H9 (cell line): ENCODE data around the gene C3. TPM values are rescaled to one million over a fixed set of nuclear protein-coding genes. Genes with fewer than 3 reads are reported as not detected.

Source experiments
- DNase-seq: peaks from one replicate; pipeline ENCODE4 v3.0.0-alpha.2; 2017
- H2AFZ ChIP-seq: one replicate; pipeline ENCODE4 v1.6.1; 2013; ENCODE audit warnings: mild to moderate bottlenecking, low read length, control low read depth, moderate library complexity
- H2AK5ac ChIP-seq: 2 replicates; pipeline ENCODE4 v1.6.1; 2013; ENCODE audit warnings: low read length, control low read depth, mixed read lengths; ENCODE audit not compliant: insufficient read length
- H2BK120ac ChIP-seq: one replicate; pipeline ENCODE4 v1.6.1; 2013; ENCODE audit warnings: low read depth, mild to moderate bottlenecking, low read length, control low read depth, inconsistent platforms; ENCODE audit not compliant: poor library complexity, severe bottlenecking
- H2BK12ac ChIP-seq: 2 replicates; pipeline ENCODE4 v1.6.1; 2013; ENCODE audit warnings: low read length, control low read depth, mixed read lengths, low read depth; ENCODE audit not compliant: insufficient read length
- H2BK15ac ChIP-seq: 2 replicates; pipeline ENCODE4 v1.6.1; 2013; ENCODE audit warnings: low read depth, low read length, control low read depth
- H2BK20ac ChIP-seq: one replicate; pipeline ENCODE4 v1.6.1; 2013; ENCODE audit warnings: low read depth, mild to moderate bottlenecking, low read length, control low read depth, inconsistent platforms; ENCODE audit not compliant: poor library complexity, severe bottlenecking
- H2BK5ac ChIP-seq: 2 replicates; pipeline ENCODE4 v1.6.1; 2013; ENCODE audit warnings: low read length, control low read depth, mixed read lengths; ENCODE audit not compliant: insufficient read length
- H3K14ac ChIP-seq: 2 replicates; pipeline ENCODE4 v1.6.1; 2013; ENCODE audit warnings: low read length, control low read depth; ENCODE audit not compliant: insufficient read depth
- H3K18ac ChIP-seq: 2 replicates; pipeline ENCODE4 v1.6.1; 2013; ENCODE audit warnings: low read depth, mild to moderate bottlenecking, mixed read lengths, low read length, control low read depth; ENCODE audit not compliant: insufficient read length
- H3K23ac ChIP-seq: 2 replicates; pipeline ENCODE4 v1.6.1; 2013; ENCODE audit warnings: low read length, control low read depth, mixed read lengths, low read depth; ENCODE audit not compliant: insufficient read length
- H3K23me2 ChIP-seq: 2 replicates; pipeline ENCODE4 v1.6.1; 2013; ENCODE audit warnings: low read depth, mild to moderate bottlenecking, mixed read lengths, low read length, control low read depth; ENCODE audit not compliant: insufficient read length, poor library complexity, severe bottlenecking
- H3K27ac ChIP-seq: 2 replicates; pipeline ENCODE4 v1.5.1; 2013; ENCODE audit warnings: low read length, control low read depth, mixed read lengths, low read depth; ENCODE audit not compliant: insufficient read length
- H3K27me3 ChIP-seq: 2 replicates; pipeline ENCODE4 v1.6.1; 2013; ENCODE audit warnings: low read length, control low read depth, inconsistent platforms; ENCODE audit not compliant: insufficient read depth
- H3K4ac ChIP-seq: 2 replicates; pipeline ENCODE4 v1.6.1; 2013; ENCODE audit warnings: low read depth, mild to moderate bottlenecking, control low read depth, inconsistent platforms, low read length, moderate library complexity
- H3K4me1 ChIP-seq: 2 replicates; pipeline ENCODE4 v1.6.1; 2013; ENCODE audit warnings: low read length, control low read depth, inconsistent platforms; ENCODE audit not compliant: insufficient read depth
- H3K4me2 ChIP-seq: 2 replicates; pipeline ENCODE4 v1.6.1; 2013; ENCODE audit warnings: low read length, control low read depth, mixed read lengths; ENCODE audit not compliant: insufficient read length, insufficient read depth
- H3K56ac ChIP-seq: 2 replicates; pipeline ENCODE4 v1.6.1; 2013; ENCODE audit warnings: low read depth, mild to moderate bottlenecking, mixed read lengths, low read length, control low read depth; ENCODE audit not compliant: insufficient read length
- H3K79me1 ChIP-seq: 2 replicates; pipeline ENCODE4 v1.6.1; 2013; ENCODE audit warnings: low read depth, mild to moderate bottlenecking, moderate library complexity, low read length, control low read depth, inconsistent platforms; ENCODE audit not compliant: insufficient read depth, poor library complexity, severe bottlenecking
- H3K79me2 ChIP-seq: 2 replicates; pipeline ENCODE4 v1.6.1; 2013; ENCODE audit warnings: low read length, control low read depth, inconsistent platforms; ENCODE audit not compliant: insufficient read depth
- H3K9ac ChIP-seq: 2 replicates; pipeline ENCODE4 v1.6.1; 2013; ENCODE audit warnings: low read length, control low read depth, mixed read lengths; ENCODE audit not compliant: insufficient read length; ENCODE audit errors: extremely low read depth
- H3K9me3 ChIP-seq: one replicate; pipeline ENCODE4 v1.6.1; 2013; ENCODE audit warnings: low read depth, low read length, inconsistent platforms; ENCODE audit not compliant: control insufficient read depth
- H3T11ph ChIP-seq: one replicate; pipeline ENCODE4 v1.6.1; 2013; ENCODE audit warnings: mild to moderate bottlenecking, low read length, control low read depth, inconsistent platforms
- H4K20me1 ChIP-seq: one replicate; pipeline ENCODE4 v1.6.1; 2013; ENCODE audit not compliant: control insufficient read depth, insufficient read length, insufficient read depth
- H4K5ac ChIP-seq: 2 replicates; pipeline ENCODE4 v1.6.1; 2013; ENCODE audit warnings: low read depth, mild to moderate bottlenecking, mixed read lengths, low read length, control low read depth; ENCODE audit not compliant: insufficient read length
- H4K8ac ChIP-seq: replicated peaks from 2 replicates; pipeline ENCODE4 v1.6.1; 2013; ENCODE audit warnings: low read length, control low read depth, mixed read lengths, low read depth; ENCODE audit not compliant: insufficient read length
- H4K91ac ChIP-seq: 2 replicates; pipeline ENCODE4 v1.6.1; 2013; ENCODE audit warnings: low read depth, mild to moderate bottlenecking, moderate library complexity, mixed read lengths, low read length, control low read depth; ENCODE audit not compliant: insufficient read length
- H3K27ac Mint-ChIP-seq, 3 experiments: 2 replicates in 2 of 3; 3 replicates in 1 of 3; pipeline ENCODE4 v1.8.0; 2020 to 2021; ENCODE audit warnings: mixed read lengths in 3 of 3, mild to moderate bottlenecking in 1 of 3, moderate library complexity in 1 of 3
- H3K27me3 Mint-ChIP-seq: 2 replicates; pipeline ENCODE4 v1.8.0; 2021; ENCODE audit warnings: low read depth, mild to moderate bottlenecking, moderate library complexity, mixed read lengths
- H3K36me3 Mint-ChIP-seq, 3 experiments: 2 replicates in 2 of 3; 3 replicates in 1 of 3; pipeline ENCODE4 v1.8.0; 2020 to 2021; ENCODE audit warnings: low read depth in 3 of 3, mixed read lengths in 3 of 3; ENCODE audit not compliant: insufficient read depth in 1 of 3
- H3K4me1 Mint-ChIP-seq, 2 experiments: 2 replicates each; pipeline ENCODE4 v1.8.0; 2020; ENCODE audit warnings: mixed read lengths in 2 of 2
- H3K4me3 Mint-ChIP-seq, 2 experiments: 2 replicates in 1 of 2; 3 replicates in 1 of 2; pipeline ENCODE4 v1.8.0; 2020 to 2021; ENCODE audit warnings: mild to moderate bottlenecking in 2 of 2, mixed read lengths in 2 of 2, moderate library complexity in 1 of 2
- H3K9me3 Mint-ChIP-seq, 2 experiments: 2 replicates in 1 of 2; 3 replicates in 1 of 2; pipeline ENCODE4 v1.8.0; 2020; ENCODE audit warnings: mild to moderate bottlenecking in 2 of 2, mixed read lengths in 2 of 2, moderate library complexity in 1 of 2
- WGBS: extraction: QIAGEN DNeasy Blood & Tissue Kit; methylation state at CpG from one replicate; pipeline ENCODE4 v1.1.7; 2013; ENCODE audit warnings: missing lambda C conversion rate, low lambda C conversion rate, mixed read lengths; ENCODE audit not compliant: insufficient read length; ENCODE audit errors: extremely low coverage; 5-methylcytosine and 5-hydroxymethylcytosine counted together
- total RNA-seq: library from RNA; stranded (reverse); gene quantifications from 2 replicates; pipeline ENCODE4 v1.2.1, GENCODE V29; 2021
- TF ChIP-seq, protein P1 (sequence below): fragments of 200-600 bp; sonication (generic); conservative IDR thresholded peaks from 3 replicates; pipeline ENCODE4 v1.8.0; 2021; ENCODE audit warnings: antibody characterized with exemption, mild to moderate bottlenecking

Gene C3
- total RNA-seq, 1 experiment from 2014 or later, result 5.9 TPM

- no peak overlapping the region for H3K4me3 Mint-ChIP-seq
- Histone ChIP-seq H2BK120ac (no peak overlapping the region), H2AFZ (no peak overlapping the region), H3K56ac (no peak overlapping the region), H3T11ph (no peak overlapping the region), H3K4me2 (no peak overlapping the region), H2AK5ac (no peak overlapping the region), H3K23me2 (no peaks in the 10 kb centered on the region), H2BK15ac (no peak overlapping the region), H2BK12ac (no peak overlapping the region), H3K79me1 (no peaks in the 10 kb centered on the region), H3K27ac (no peak overlapping the region), H3K9me3 (no peaks in the 10 kb centered on the region), H3K23ac (no peak overlapping the region), H4K91ac (no peak overlapping the region), H3K14ac (no peak overlapping the region), H3K79me2 (no peaks in the 10 kb centered on the region), H3K9ac (no peak overlapping the region), H3K4me1 (no peaks in the 10 kb centered on the region), H3K18ac (no peak overlapping the region), H3K27me3 (no peaks in the 10 kb centered on the region; the same call in 1 of the 2 replicates), H4K5ac (no peak overlapping the region), H4K8ac (no peak overlapping the region), H2BK20ac (no peak overlapping the region), H3K4ac (no peak overlapping the region), H2BK5ac (no peak overlapping the region), H4K20me1 (no peaks in the 10 kb centered on the region)
- no peak for DNase-seq
- no peak overlapping the region for H3K27ac Mint-ChIP-seq
- peaks cover 3 to 64% of the 10 kb centered on the region in 2 experiments; a peak in 3 of 5 replicates for H3K9me3 Mint-ChIP-seq
- WGBS, result no CpG with 5 or more reads among the region's 25 CpGs
- H3K27me3 Mint-ChIP-seq, result no peaks in the 10 kb centered on the region; the same call in 1 of the 2 replicates
- peaks cover 0 to 4% (median 0%) of the 10 kb centered on the region in 3 experiments; a peak in 4 of 7 replicates for H3K36me3 Mint-ChIP-seq
- H3K4me1 Mint-ChIP-seq, result peaks cover 3% of the 10 kb centered on the region in 2 experiments; a peak in 1 of 4 replicates
- TF ChIP-seq, protein P1, sequence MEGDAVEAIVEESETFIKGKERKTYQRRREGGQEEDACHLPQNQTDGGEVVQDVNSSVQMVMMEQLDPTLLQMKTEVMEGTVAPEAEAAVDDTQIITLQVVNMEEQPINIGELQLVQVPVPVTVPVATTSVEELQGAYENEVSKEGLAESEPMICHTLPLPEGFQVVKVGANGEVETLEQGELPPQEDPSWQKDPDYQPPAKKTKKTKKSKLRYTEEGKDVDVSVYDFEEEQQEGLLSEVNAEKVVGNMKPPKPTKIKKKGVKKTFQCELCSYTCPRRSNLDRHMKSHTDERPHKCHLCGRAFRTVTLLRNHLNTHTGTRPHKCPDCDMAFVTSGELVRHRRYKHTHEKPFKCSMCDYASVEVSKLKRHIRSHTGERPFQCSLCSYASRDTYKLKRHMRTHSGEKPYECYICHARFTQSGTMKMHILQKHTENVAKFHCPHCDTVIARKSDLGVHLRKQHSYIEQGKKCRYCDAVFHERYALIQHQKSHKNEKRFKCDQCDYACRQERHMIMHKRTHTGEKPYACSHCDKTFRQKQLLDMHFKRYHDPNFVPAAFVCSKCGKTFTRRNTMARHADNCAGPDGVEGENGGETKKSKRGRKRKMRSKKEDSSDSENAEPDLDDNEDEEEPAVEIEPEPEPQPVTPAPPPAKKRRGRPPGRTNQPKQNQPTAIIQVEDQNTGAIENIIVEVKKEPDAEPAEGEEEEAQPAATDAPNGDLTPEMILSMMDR, result no peak
Observed at GRCh38 chr19:6694147-6694815, 26.2 kb downstream of the C3 start.
